HEK293 (cell line): ENCODE measurements around the gene CNPPD1.

ENCODE experiments used
- CTCF ChIA-PET: fragments of 350-600 bp; formaldehyde crosslinking; extraction: SDS; loops from one replicate; lab custom pipeline; 2021; ENCODE audit warnings: antibody characterized with exemption; lab: Yijun Ruan, JAX
- POLR2A ChIA-PET: fragments of 300-600 bp; formaldehyde crosslinking; extraction: SDS; loops from one replicate; lab custom pipeline; 2020; ENCODE audit warnings: antibody characterized with exemption, inconsistent platforms; lab: Yijun Ruan, JAX
- H3K27ac ChIP-seq: fragments of 200-500 bp; sonication (Bioruptor generic); 2 replicates; pipeline ENCODE4 v1.5.1; 2014; ENCODE audit warnings: low read depth, low read length, control low read depth, inconsistent platforms; ENCODE audit errors: extremely low read depth
- H3K36me3 ChIP-seq, 2 experiments: fragments of 200-500 bp in 1 of 2; sonication (Bioruptor generic) in 1 of 2; 1 replicate in 1 of 2; 2 replicates in 1 of 2; pipeline ENCODE4 v1.5.1; 2014 to 2017; ENCODE audit warnings: inconsistent platforms in 2 of 2, low read length in 2 of 2; ENCODE audit not compliant: control insufficient read depth in 2 of 2, insufficient read depth in 1 of 2
- H3K4me1 ChIP-seq: fragments of 200-500 bp; sonication (Bioruptor generic); 2 replicates; pipeline ENCODE4 v1.5.1; 2014; ENCODE audit warnings: mild to moderate bottlenecking, low read length, inconsistent platforms; ENCODE audit not compliant: control insufficient read depth, insufficient read depth
- H3K4me3 ChIP-seq: 2 replicates; pipeline ENCODE4 v1.5.1; 2011; ENCODE audit warnings: low read depth, mild to moderate bottlenecking, control low read depth, low read length, moderate library complexity
- H3K9me3 ChIP-seq: fragments of 200-500 bp; sonication (Bioruptor generic); 2 replicates; pipeline ENCODE4 v1.5.1; 2014; ENCODE audit warnings: low read depth, low read length, inconsistent platforms; ENCODE audit not compliant: control insufficient read depth, insufficient read depth
- FEZF1 ChIP-seq: fragments of 450-650 bp; formaldehyde crosslinking; IDR thresholded peaks from 2 replicates; pipeline ENCODE4 v1.5.1; 2016; ENCODE audit warnings: missing biosample characterization, missing genetic modification characterization
- GFI1B ChIP-seq: fragments of 450-650 bp; formaldehyde crosslinking; IDR thresholded peaks from 2 replicates; pipeline ENCODE4 v1.5.1; 2016; ENCODE audit warnings: missing biosample characterization, missing genetic modification characterization
- GLI4 ChIP-seq: fragments of 450-650 bp; formaldehyde crosslinking; IDR thresholded peaks from 2 replicates; pipeline ENCODE4 v1.5.1; 2016; ENCODE audit warnings: missing biosample characterization, missing genetic modification characterization
- HOXA7 ChIP-seq: sonication (generic); formaldehyde crosslinking; IDR thresholded peaks from 2 replicates; pipeline ENCODE4 v1.8.1; 2022; ENCODE audit warnings: missing genetic modification reagents, borderline replicate concordance
- RBAK ChIP-seq: fragments of 450-650 bp; formaldehyde crosslinking; IDR thresholded peaks from 2 replicates; pipeline ENCODE4 v1.5.1; 2016; ENCODE audit warnings: missing biosample characterization, missing genetic modification characterization
- YY1 ChIP-seq: fragments of 450-650 bp; formaldehyde crosslinking; IDR thresholded peaks from 2 replicates; pipeline ENCODE4 v1.5.1; 2018; ENCODE audit warnings: missing biosample characterization, missing genetic modification characterization
- ZBTB1 ChIP-seq: fragments of 450-650 bp; formaldehyde crosslinking; IDR thresholded peaks from 2 replicates; pipeline ENCODE4 v1.5.1; 2016; ENCODE audit warnings: missing biosample characterization, missing genetic modification characterization
- ZBTB17 ChIP-seq: fragments of 450-650 bp; formaldehyde crosslinking; IDR thresholded peaks from 2 replicates; pipeline ENCODE4 v1.5.1; 2016; ENCODE audit warnings: missing biosample characterization, missing genetic modification characterization
- ZBTB44 ChIP-seq: fragments of 450-650 bp; IDR thresholded peaks from 2 replicates; pipeline ENCODE4 v1.5.1; 2018; ENCODE audit warnings: missing biosample characterization, mild to moderate bottlenecking, missing genetic modification characterization
- ZNF112 ChIP-seq: fragments of 450-650 bp; formaldehyde crosslinking; IDR thresholded peaks from 2 replicates; pipeline ENCODE4 v1.5.0; 2017; ENCODE audit warnings: missing biosample characterization, missing genetic modification characterization
- ZNF140 ChIP-seq: fragments of 450-650 bp; formaldehyde crosslinking; IDR thresholded peaks from 2 replicates; pipeline ENCODE4 v1.5.1; 2016; ENCODE audit warnings: missing biosample characterization, missing genetic modification characterization
- ZNF155 ChIP-seq: fragments of 450-650 bp; formaldehyde crosslinking; IDR thresholded peaks from 2 replicates; pipeline ENCODE4 v1.5.1; 2016; ENCODE audit warnings: missing biosample characterization, missing genetic modification characterization
- ZNF366 ChIP-seq: fragments of 450-650 bp; formaldehyde crosslinking; conservative IDR thresholded peaks from 2 replicates; pipeline ENCODE4 v1.5.1; 2016; ENCODE audit warnings: missing biosample characterization, missing genetic modification characterization
- ZNF48 ChIP-seq: fragments of 450-650 bp; formaldehyde crosslinking; IDR thresholded peaks from 2 replicates; pipeline ENCODE4 v1.5.1; 2016; ENCODE audit warnings: missing biosample characterization, missing genetic modification characterization
- ZNF558 ChIP-seq: fragments of 450-650 bp; formaldehyde crosslinking; IDR thresholded peaks from 2 replicates; pipeline ENCODE4 v1.5.1; 2016; ENCODE audit warnings: missing biosample characterization, missing genetic modification characterization
- ZNF623 ChIP-seq: fragments of 450-650 bp; formaldehyde crosslinking; IDR thresholded peaks from 2 replicates; pipeline ENCODE4 v1.5.1; 2016; ENCODE audit warnings: missing biosample characterization, missing genetic modification characterization
- ZNF626 ChIP-seq: fragments of 450-650 bp; sonication (Bioruptor Pico); formaldehyde crosslinking; IDR thresholded peaks from 2 replicates; pipeline ENCODE4 v1.5.1; 2018; ENCODE audit warnings: missing biosample characterization, missing genetic modification characterization, inconsistent platforms
- ZNF639 ChIP-seq: fragments of 450-650 bp; formaldehyde crosslinking; IDR thresholded peaks from 2 replicates; pipeline ENCODE4 v1.5.1; 2016; ENCODE audit warnings: missing biosample characterization, missing genetic modification characterization
- ZNF701 ChIP-seq: fragments of 450-650 bp; formaldehyde crosslinking; IDR thresholded peaks from 2 replicates; pipeline ENCODE4 v1.5.1; 2016; ENCODE audit warnings: missing biosample characterization, missing genetic modification characterization
- ZNF791 ChIP-seq: fragments of 450-650 bp; formaldehyde crosslinking; IDR thresholded peaks from 2 replicates; pipeline ENCODE4 v1.5.1; 2016; ENCODE audit warnings: missing biosample characterization, missing genetic modification characterization
- ZXDB ChIP-seq: fragments of 450-650 bp; formaldehyde crosslinking; IDR thresholded peaks from 2 replicates; pipeline ENCODE4 v1.5.1; 2016; ENCODE audit warnings: missing biosample characterization, missing genetic modification characterization

The CNPPD1 gene

DNA sequence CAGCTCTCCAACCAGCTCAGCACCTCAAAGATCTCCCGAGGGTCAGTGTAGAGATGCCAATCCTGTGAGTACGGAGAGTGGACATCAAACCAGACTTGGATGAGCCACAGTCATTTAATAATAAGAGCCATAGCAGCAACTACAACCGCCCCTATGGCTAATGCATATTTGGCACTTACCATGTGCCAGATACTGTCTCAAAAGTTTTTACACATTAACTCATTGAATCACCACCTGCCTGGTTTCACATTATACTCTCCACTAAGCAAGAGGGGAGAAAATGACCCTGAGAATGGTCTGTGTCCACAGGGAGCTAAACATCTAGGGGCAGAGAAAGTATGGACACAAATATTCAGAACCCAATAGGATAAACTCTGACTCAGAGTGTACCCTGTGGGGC, 2.6 kb downstream of the CNPPD1 start (continued):
- TF ChIP-seq ZNF155 (tag by site-specific recombination) (no peak), ZNF366 (tag by site-specific recombination) (no peak), ZNF639 (tag by site-specific recombination) (no peak), GFI1B (tag by site-specific recombination) (no peak), ZNF112 (tag by site-specific recombination) (no peak), YY1 (tag by site-specific recombination) (no peak), ZNF623 (tag by site-specific recombination) (no peak)

DNA sequence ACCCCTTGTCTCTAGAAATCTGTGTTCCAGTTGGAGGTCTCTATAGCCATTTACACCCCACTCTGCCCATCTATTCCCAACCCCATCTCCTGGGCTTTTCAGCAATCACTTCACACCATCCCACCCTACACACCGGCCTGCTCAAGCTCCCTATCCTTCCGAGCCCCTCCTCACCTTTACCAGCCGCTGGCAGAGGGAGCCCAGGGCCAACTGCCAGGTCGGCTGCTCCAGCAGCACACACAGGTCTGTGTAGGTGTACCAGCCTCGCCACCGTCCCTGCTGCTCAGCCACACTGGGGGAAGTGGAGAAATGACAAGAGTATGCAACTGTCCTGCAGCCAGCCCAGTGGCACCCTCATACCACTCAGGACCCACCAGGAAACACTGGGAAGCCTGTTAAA, 3.5 kb downstream of the CNPPD1 start:
- peaks cover 4 to 36% of the 10 kb centered on the region in 2 experiments; a peak in 2 of 3 replicates for H3K36me3 ChIP-seq
- H3K9me3 ChIP-seq, result no peaks in the 10 kb centered on the region
- CTCF ChIA-PET, result interaction anchor here (0.5 to 8.4 kb wide), 5 partner anchors 14 to 338 kb away, joined by 3 to 101 read pairs (median 4); no protein-coding TSS in a partner anchor
- TF ChIP-seq ZNF48 (tag by site-specific recombination) (no peak), ZNF791 (no peak)
- TF ChIP-seq, all 188 proteins: peak for 0
- no peak overlapping the region for H3K4me3 ChIP-seq
- no peak overlapping the region for H3K27ac ChIP-seq
- 0 out of 2 replicates have a peak, but pooled peaks cover 4% of the 10 kb centered on the region for H3K4me1 ChIP-seq
- POLR2A ChIA-PET, result no interaction called here

DNA sequence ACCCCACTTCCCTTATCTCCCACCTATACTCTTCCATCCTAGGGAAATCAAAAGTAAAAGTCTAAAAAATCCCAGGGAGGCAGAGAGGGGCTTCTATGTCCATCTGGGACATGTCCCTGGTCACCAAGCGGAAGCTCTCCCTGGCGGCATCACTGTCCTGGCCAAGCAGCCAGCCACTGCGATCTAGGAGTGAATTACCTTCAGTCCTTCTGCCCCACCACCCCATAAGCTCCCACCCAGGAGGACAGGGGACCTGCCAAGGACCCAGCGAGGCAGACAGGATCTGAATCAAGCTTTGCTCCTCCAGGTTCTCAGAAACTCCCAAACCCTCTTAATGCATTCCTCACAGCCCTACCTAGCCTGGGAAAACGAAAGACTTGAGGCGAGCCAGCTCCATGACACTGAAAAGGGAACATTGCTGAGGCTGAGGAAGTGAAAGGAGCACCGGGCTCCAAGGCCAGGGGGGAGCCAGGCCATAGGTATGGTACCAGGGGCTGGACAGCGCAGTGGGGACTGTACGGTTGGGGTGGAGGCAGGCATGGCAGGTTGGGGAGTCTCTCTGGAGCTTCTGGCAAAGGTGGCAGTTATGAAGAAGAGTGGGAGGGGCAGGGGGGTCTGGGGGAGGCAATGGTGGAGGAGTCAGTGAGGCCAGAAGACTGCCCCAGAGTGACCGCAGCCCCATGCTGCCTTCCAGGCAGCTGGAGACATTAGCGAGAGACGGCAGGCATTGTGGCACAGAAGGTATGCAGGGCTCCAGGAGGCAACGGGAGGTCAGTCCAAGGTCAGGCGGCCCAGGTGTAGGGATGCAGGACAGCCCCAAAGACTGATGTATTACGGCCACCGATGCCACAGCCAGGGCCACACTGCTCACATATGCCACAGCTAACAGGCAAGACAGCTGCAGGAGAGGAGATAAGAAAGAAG, 4.2 kb downstream of the CNPPD1 start:
- no peaks in the 10 kb centered on the region for H3K9me3 ChIP-seq

More for the DNA sequence above, 4.2 kb downstream of the CNPPD1 start:
- CTCF ChIA-PET, result interaction anchor here (0.5 to 8.4 kb wide), 12 partner anchors 9 to 339 kb away, joined by 3 to 101 read pairs (median 6); partner anchors contain the start of genes ABCB6 and NHEJ1
- POLR2A ChIA-PET, result interaction anchor here (1.1 kb wide), 1 partner anchor 57 kb away, joined by 4 read pairs; the partner anchor contains the start of genes ANKZF1 and ATG9A
- TF ChIP-seq ZBTB1 (tag by site-specific recombination) (no peak), ZXDB (tag by site-specific recombination) (no peak), GLI4 (tag by site-specific recombination) (no peak), ZBTB44 (no peak), ZNF701 (no peak), RBAK (no peak), ZBTB17 (tag by site-specific recombination) (no peak), HOXA7 (no peak), ZNF626 (tag by site-specific recombination) (no peak), FEZF1 (tag by site-specific recombination) (no peak), ZNF558 (tag by site-specific recombination) (no peak), ZNF140 (tag by site-specific recombination) (no peak)
- no peak overlapping the region for H3K4me3 ChIP-seq
- H3K36me3 ChIP-seq, result peaks cover 4 to 36% of the 10 kb centered on the region in 2 experiments; a peak in 2 of 3 replicates
- H3K27ac ChIP-seq, result no peak overlapping the region
- 0 out of 2 replicates have a peak, but pooled peaks cover 4% of the 10 kb centered on the region for H3K4me1 ChIP-seq
